Testis (tissue), 2 donors: ENCODE results near the gene FBN1.

ENCODE experiments used
- CTCF ChIP-seq, 3 experiments: fragments of 450-650 bp in 2 of 3; fragments of 200-600 bp in 1 of 3; sonication (generic) in 1 of 3; IDR thresholded peaks; one replicate each; pipeline ENCODE4 v1.5.1; 2016 to 2019; ENCODE audit warnings: antibody characterized with exemption in 3 of 3, mild to moderate bottlenecking in 2 of 3, moderate library complexity in 1 of 3
- POLR2A ChIP-seq: fragments of 450-650 bp; IDR thresholded peaks from one replicate; pipeline ENCODE4 v1.6.1; 2017; ENCODE audit warnings: antibody characterized with exemption, mild to moderate bottlenecking, moderate library complexity

- TF ChIP-seq CTCF (IDR thresholded peaks at IDR 0.05) (no peak), POLR2A (no peak)
Observed at GRCh38 chr15:48366584-48367312, 278.8 kb downstream of the FBN1 start.
